Erythroblast (primary cell): ENCODE results near the gene EIF2AK3.

Experiments
- GATA1 ChIP-seq: IDR thresholded peaks from 2 replicates; pipeline ENCODE4 v1.6.1; 2011; ENCODE audit warnings: low read depth, mild to moderate bottlenecking, control low read depth, low read length, moderate library complexity
- POLR2A ChIP-seq: IDR thresholded peaks from 2 replicates; pipeline ENCODE4 v1.6.1; 2011; ENCODE audit warnings: mild to moderate bottlenecking, low read length

DNA sequence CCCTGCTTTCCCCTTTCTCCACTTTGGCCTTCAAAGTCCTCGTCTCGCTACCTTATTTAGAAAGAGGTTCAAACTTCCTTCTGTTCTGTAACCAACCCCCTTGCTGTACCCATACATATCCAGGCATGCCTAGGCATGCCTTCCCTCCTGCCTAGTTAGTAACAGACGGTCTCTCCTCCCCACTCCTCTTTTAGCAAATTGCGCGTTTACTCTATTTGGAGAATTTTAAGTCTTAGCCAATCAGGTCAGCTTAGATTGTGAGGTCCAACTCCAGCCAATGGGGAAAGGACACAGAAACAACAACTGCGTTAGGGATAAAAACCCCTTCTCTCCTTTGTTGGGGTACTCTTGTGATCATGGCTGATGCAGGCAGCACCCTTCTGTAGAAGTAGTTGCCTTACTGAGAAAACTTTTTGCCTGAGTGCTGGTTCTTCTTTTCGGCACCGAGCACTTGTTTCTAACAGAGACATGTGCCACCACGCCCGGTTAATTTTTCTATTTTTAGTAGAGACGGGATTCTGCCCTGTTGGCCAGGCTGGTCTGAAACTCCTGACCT, 88.8 kb downstream of the EIF2AK3 start:
- no peak for TF ChIP-seq POLR2A
- no peak for TF ChIP-seq GATA1
